ENCODE results near the gene LRMDA. TPM values are rescaled to one million over a fixed set of nuclear protein-coding genes. Genes with fewer than 3 reads are reported as not detected.

LRMDA gene
- total and polyA plus RNA-seq, 2 of the 4 experiments (the other 2 are of a cell fraction) = 0.07 TPM; not detected in 1

DNA sequence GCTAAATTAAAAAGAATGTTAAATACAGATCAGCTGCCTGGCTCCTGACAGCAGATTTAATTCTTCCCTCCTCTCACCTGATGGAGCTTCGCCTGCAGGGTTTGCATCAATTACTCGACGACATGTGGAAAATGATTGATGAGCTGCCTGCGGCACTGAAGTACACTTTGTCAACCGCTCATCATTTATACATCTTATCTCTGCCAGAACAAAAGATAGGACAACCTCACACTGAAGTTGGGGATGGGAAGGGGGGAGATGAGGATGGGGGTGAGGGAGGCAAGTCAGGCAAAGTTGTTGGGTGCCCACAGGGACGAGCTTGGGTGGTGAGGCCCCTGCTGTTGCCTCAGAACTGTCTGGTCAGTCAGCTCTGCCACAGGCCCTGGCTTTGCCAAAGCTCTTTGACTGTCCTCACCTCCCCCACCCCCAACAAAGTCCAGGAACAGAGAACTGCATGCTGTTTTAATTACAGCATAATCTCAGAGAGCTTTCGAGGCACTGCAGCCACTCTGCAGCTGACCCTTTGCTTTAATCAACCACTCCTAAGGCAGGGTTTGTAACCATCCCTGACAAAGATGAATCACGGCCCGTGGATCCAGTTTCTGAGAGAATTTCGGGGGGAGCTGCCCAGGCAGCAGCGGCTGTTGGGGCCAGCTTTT is 702.3 kb downstream of the LRMDA start:
- CTCF ChIA-PET = interaction anchor here (0.6 kb wide), 1 partner anchor 22 kb away, joined by 3 read pairs; no protein-coding TSS in a partner anchor

More for the DNA sequence above, 702.3 kb downstream of the LRMDA start:
- Histone ChIP-seq H3K9me1 (ENCODE audit: insufficient read depth, low read length) (no peaks in the 10 kb centered on the region), H3K27me3 (ENCODE audit: control insufficient read depth, insufficient read depth, low read length) (peaks cover 13% of the 10 kb centered on the region), H4K8ac (ENCODE audit: low read depth in 2 of 2, low read length in 2 of 2) (no peak overlapping the region), H3K79me1 (ENCODE audit: low read depth in 1 of 2, low read length in 2 of 2) (no peaks in the 10 kb centered on the region), H2BK120ac (ENCODE audit: low read depth, low read length) (no peak overlapping the region), H3K23ac (ENCODE audit: low read depth, low read length) (no peak overlapping the region), H3K4me3 (ENCODE audit: insufficient read depth, low read depth, low read length) (no peak overlapping the region), H4K5ac (ENCODE audit: low read depth, low read length) (no peak overlapping the region), H3K9me3 (ENCODE audit: control insufficient read depth, insufficient read depth, low read length) (no peaks in the 10 kb centered on the region), H2AK5ac (ENCODE audit: low read depth, low read length) (no peak overlapping the region), H2AFZ (replicated peaks; ENCODE audit: low read length, poor library complexity) (no peak overlapping the region), H3K18ac (ENCODE audit: low read depth, low read length) (no peak overlapping the region), H3K4ac (ENCODE audit: low read depth, low read length) (no peak overlapping the region), H4K91ac (ENCODE audit: insufficient read depth, low read depth, low read length) (no peak overlapping the region), H2BK15ac (ENCODE audit: low read depth, low read length) (no peak overlapping the region), H3K27ac (ENCODE audit: insufficient read depth, low read length) (no peak overlapping the region), H2AK9ac (replicated peaks; ENCODE audit: low read depth, low read length, poor library complexity) (no peak overlapping the region), H3K56ac (ENCODE audit: extremely low read depth, insufficient read depth, low read length) (no peak overlapping the region), H4K20me1 (ENCODE audit: insufficient read depth, low read length) (no peaks in the 10 kb centered on the region), H2BK20ac (ENCODE audit: low read depth, low read length) (no peak overlapping the region), H3K9ac (ENCODE audit: low read depth, low read length) (no peak overlapping the region), H3K4me1 (ENCODE audit: control insufficient read depth, insufficient read depth, low read length) (no peaks in the 10 kb centered on the region), H2BK5ac (ENCODE audit: low read depth, low read length, poor library complexity, severe bottlenecking) (no peak overlapping the region), H3K36me3 (ENCODE audit: control insufficient read depth, insufficient read depth, low read length) (no peaks in the 10 kb centered on the region), H3K4me2 (ENCODE audit: low read depth, low read length) (no peak overlapping the region), H3K14ac (replicated peaks; ENCODE audit: low read depth, low read length) (no peak overlapping the region)
- DNase-seq (no peak), ATAC-seq (ENCODE audit: low read depth) (no peak)
- TF ChIP-seq, protein P1, sequence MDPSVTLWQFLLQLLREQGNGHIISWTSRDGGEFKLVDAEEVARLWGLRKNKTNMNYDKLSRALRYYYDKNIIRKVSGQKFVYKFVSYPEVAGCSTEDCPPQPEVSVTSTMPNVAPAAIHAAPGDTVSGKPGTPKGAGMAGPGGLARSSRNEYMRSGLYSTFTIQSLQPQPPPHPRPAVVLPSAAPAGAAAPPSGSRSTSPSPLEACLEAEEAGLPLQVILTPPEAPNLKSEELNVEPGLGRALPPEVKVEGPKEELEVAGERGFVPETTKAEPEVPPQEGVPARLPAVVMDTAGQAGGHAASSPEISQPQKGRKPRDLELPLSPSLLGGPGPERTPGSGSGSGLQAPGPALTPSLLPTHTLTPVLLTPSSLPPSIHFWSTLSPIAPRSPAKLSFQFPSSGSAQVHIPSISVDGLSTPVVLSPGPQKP (IDR thresholded peaks at IDR 0.05; ENCODE audit: borderline replicate concordance, low read depth, low read length) = no peak
- TF ChIP-seq CHD1 (IDR thresholded peaks at IDR 0.05; ENCODE audit: low read depth, low read length) = no peak
- no peak for TF ChIP-seq RFX5 (IDR thresholded peaks at IDR 0.05; ENCODE audit: low read depth, low read length)
- TF ChIP-seq, protein P2, sequence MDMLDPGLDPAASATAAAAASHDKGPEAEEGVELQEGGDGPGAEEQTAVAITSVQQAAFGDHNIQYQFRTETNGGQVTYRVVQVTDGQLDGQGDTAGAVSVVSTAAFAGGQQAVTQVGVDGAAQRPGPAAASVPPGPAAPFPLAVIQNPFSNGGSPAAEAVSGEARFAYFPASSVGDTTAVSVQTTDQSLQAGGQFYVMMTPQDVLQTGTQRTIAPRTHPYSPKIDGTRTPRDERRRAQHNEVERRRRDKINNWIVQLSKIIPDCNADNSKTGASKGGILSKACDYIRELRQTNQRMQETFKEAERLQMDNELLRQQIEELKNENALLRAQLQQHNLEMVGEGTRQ (IDR thresholded peaks at IDR 0.05; ENCODE audit: low read depth, low read length) = no peak
- POLR2A ChIA-PET (ENCODE audit: unreplicated experiment) = no interaction called here
- in situ Hi-C loops (cut with MboI; ENCODE audit: low sequenced_read_pairs) (no loop called here), dilution Hi-C loops (cut with HindIII; ENCODE audit: low sequenced_read_pairs, unreplicated experiment) (no loop called here), intact Hi-C loops (cut with micrococcal nuclease) (no loop called here)
- no TSS peak for BruUV-seq (replicated peaks)
- WGBS, 2 experiments (ENCODE audit: extremely low coverage in 2 of 2, insufficient read length in 1 of 2) = 70% methylated on average over 2 of the region's 11 CpGs; no CpG with 5 or more reads in 1 of the 2 experiments

Data from IMR-90 (cell line).